SK-N-SH (cell line): Measurements from ENCODE around the gene CCDC69. TPM values are rescaled to one million over a fixed set of nuclear protein-coding genes. Genes with fewer than 3 reads are reported as not detected.

ENCODE experiments used
- CTCF ChIA-PET: fragments of 300-600, 350-600 bp; formaldehyde crosslinking; extraction: SDS; loops from one replicate; lab custom pipeline; 2021; lab: Yijun Ruan, JAX
- POLR2A ChIA-PET: fragments of 350-600 bp; sonication (Branson Sonifier 250); formaldehyde crosslinking; extraction: SDS; loops from one replicate; lab custom pipeline; 2020; ENCODE audit warnings: antibody characterized with exemption, inconsistent platforms; lab: Yijun Ruan, JAX
- DNase-seq: peaks from one replicate; pipeline ENCODE4 v3.0.0; 2012
- H2AFZ ChIP-seq: fragments of 200-600 bp; sonication (generic); 2 replicates; pipeline ENCODE4 v1.8.1; 2016; ENCODE audit warnings: antibody characterized with exemption, mild to moderate bottlenecking, low read depth
- H3F3A ChIP-seq: fragments of 200-600 bp; sonication (generic); replicated peaks from 2 replicates; pipeline ENCODE3; 2016; ENCODE audit warnings: antibody characterized with exemption, mild to moderate bottlenecking; ENCODE audit not compliant: insufficient read depth
- H3K27ac ChIP-seq, 2 experiments: fragments of 200-500 bp in 1 of 2; fragments of 200-600 bp in 1 of 2; sonication (Bioruptor generic) in 1 of 2; sonication (generic), shearing (Covaris generic) in 1 of 2; 2 replicates each; pipeline versions ENCODE4 v1.5.1 to v1.6.1; 2014 to 2016; ENCODE audit warnings: low read depth in 2 of 2, inconsistent platforms in 1 of 2, low read length in 1 of 2, mild to moderate bottlenecking in 1 of 2, mixed read lengths in 1 of 2
- H3K27me3 ChIP-seq: fragments of 200-600 bp; sonication (generic), shearing (Covaris generic); 2 replicates; pipeline ENCODE4 v1.6.1; 2016; ENCODE audit warnings: mixed run types; ENCODE audit not compliant: insufficient read depth
- H3K36me3 ChIP-seq, 2 experiments: fragments of 200-500 bp in 1 of 2; fragments of 200-600 bp in 1 of 2; sonication (Bioruptor generic) in 1 of 2; sonication (generic) in 1 of 2; replicated peaks in 1 of 2; 2 replicates each; pipeline versions ENCODE3 to v1.5.1; 2014 to 2016; ENCODE audit warnings: low read length in 1 of 2, mild to moderate bottlenecking in 1 of 2; ENCODE audit not compliant: insufficient read depth in 2 of 2, control insufficient read depth in 1 of 2
- H3K4me1 ChIP-seq, 2 experiments: fragments of 200-500 bp in 1 of 2; fragments of 200-600 bp in 1 of 2; sonication (Bioruptor generic) in 1 of 2; sonication (generic), shearing (Covaris generic) in 1 of 2; 2 replicates each; pipeline versions ENCODE4 v1.5.1 to v1.6.1; 2014 to 2016; ENCODE audit warnings: low read depth in 1 of 2, low read length in 1 of 2, mixed run types in 1 of 2; ENCODE audit not compliant: insufficient read depth in 2 of 2, control insufficient read depth in 1 of 2
- H3K4me2 ChIP-seq: fragments of 200-600 bp; sonication (generic), shearing (Covaris generic); 2 replicates; pipeline ENCODE4 v1.6.1; 2017; ENCODE audit warnings: mixed run types
- H3K4me3 ChIP-seq, 2 experiments: fragments of 200-500 bp in 1 of 2; fragments of 200-600 bp in 1 of 2; sonication (Bioruptor generic) in 1 of 2; sonication (generic), shearing (Covaris generic) in 1 of 2; 2 replicates each; pipeline versions ENCODE4 v1.5.1 to v1.8.1; 2014 to 2016; ENCODE audit warnings: low read depth in 2 of 2, inconsistent platforms in 1 of 2, low read length in 1 of 2, mild to moderate bottlenecking in 1 of 2, mixed read lengths in 1 of 2, moderate library complexity in 1 of 2
- H3K79me2 ChIP-seq: fragments of 200-600 bp; sonication (generic); 2 replicates; pipeline ENCODE4 v1.8.1; 2017; ENCODE audit warnings: mild to moderate bottlenecking; ENCODE audit not compliant: insufficient read depth
- H3K9ac ChIP-seq: fragments of 200-600 bp; sonication (generic); 2 replicates; pipeline ENCODE4 v1.6.1; 2017; ENCODE audit warnings: mixed run types
- H3K9me2 ChIP-seq: fragments of 200-600 bp; sonication (generic); 2 replicates; pipeline ENCODE4 v1.6.1; 2017; ENCODE audit warnings: mixed run types
- H3K9me3 ChIP-seq: fragments of 200-600 bp; sonication (generic); 2 replicates; pipeline ENCODE4 v1.6.1; 2017; ENCODE audit warnings: mixed run types, mild to moderate bottlenecking, moderate library complexity
- H4K20me1 ChIP-seq: fragments of 200-600 bp; sonication (generic); 2 replicates; pipeline ENCODE4 v1.6.1; 2017; ENCODE audit warnings: mild to moderate bottlenecking, mixed run types; ENCODE audit not compliant: insufficient read depth
- CHD2 ChIP-seq: fragments of 150-350 bp; IDR thresholded peaks from 2 replicates; pipeline ENCODE4 v1.6.1; 2018; ENCODE audit warnings: low read length; ENCODE audit not compliant: partially characterized antibody
- CTCF ChIP-seq: fragments of 200-600 bp; sonication (generic); IDR thresholded peaks from 2 replicates; pipeline ENCODE4 v1.6.1; 2017; ENCODE audit warnings: antibody characterized with exemption, mild to moderate bottlenecking, moderate library complexity
- GATA2 ChIP-seq: sonication (generic); formaldehyde crosslinking; IDR thresholded peaks from 2 replicates; pipeline ENCODE4 v1.5.0; 2020; ENCODE audit warnings: mild to moderate bottlenecking, missing genetic modification reagents
- IRF3 ChIP-seq: fragments of 150-350 bp; IDR thresholded peaks from 2 replicates; pipeline ENCODE4 v1.6.1; 2016; ENCODE audit warnings: mild to moderate bottlenecking, low read depth, low read length
- NFIC ChIP-seq: IDR thresholded peaks from 2 replicates; pipeline ENCODE4 v1.4.0; 2012; ENCODE audit warnings: borderline replicate concordance
- NRF1 ChIP-seq: IDR thresholded peaks from 2 replicates; pipeline ENCODE4 v1.6.1; 2012; ENCODE audit warnings: low read depth, mild to moderate bottlenecking, low read length
- RCOR1 ChIP-seq: fragments of 150-350 bp; IDR thresholded peaks from 2 replicates; pipeline ENCODE4 v1.6.1; 2017; ENCODE audit warnings: antibody characterized with exemption, low read length
- TAF1 ChIP-seq: IDR thresholded peaks from 2 replicates; pipeline ENCODE4 v1.6.1; 2012; ENCODE audit warnings: low read depth, mild to moderate bottlenecking, low read length, moderate library complexity, borderline replicate concordance
- TCF12 ChIP-seq: IDR thresholded peaks from 2 replicates; pipeline ENCODE4 v1.4.0; 2012
- TEAD4 ChIP-seq: IDR thresholded peaks from 2 replicates; pipeline ENCODE4 v1.4.0; 2012; ENCODE audit warnings: mild to moderate bottlenecking, borderline replicate concordance; ENCODE audit not compliant: insufficient read depth
- USF1 ChIP-seq: IDR thresholded peaks from 2 replicates; pipeline ENCODE4 v1.4.0; 2012; ENCODE audit warnings: low read depth, borderline replicate concordance
- WGBS: methylation state at CpG from one replicate; pipeline ENCODE4 v1.1.6; 2017; ENCODE audit warnings: low lambda C conversion rate; 5-methylcytosine and 5-hydroxymethylcytosine counted together
- polyA plus RNA-seq, 3 experiments: library from polyadenylated mRNA; depleted of rRNA; stranded (reverse); fragments of >200 nt; gene quantifications; 2 replicates each; pipeline ENCODE4 v1.2.3, GENCODE V29; 2012

Gene CCDC69
- polyA plus RNA-seq, 1 of the 3 experiments (the other 2 are of a cell fraction): 0.38 TPM

GRCh38 chr5:151142933-151143332 lies 81.0 kb downstream of the CCDC69 start:
- Histone ChIP-seq H4K20me1 (peaks cover 2% of the 10 kb centered on the region; the same call in 1 of the 2 replicates), H3K9me3 (no peaks in the 10 kb centered on the region), H3K27ac (no peak overlapping the region), H3K4me3 (no peak overlapping the region), H3K9me2 (no peaks in the 10 kb centered on the region), H3K4me2 (no peak overlapping the region), H3K36me3 (peaks cover 7 to 32% of the 10 kb centered on the region in 2 experiments), H3F3A (no peaks in the 10 kb centered on the region), H2AFZ (no peak overlapping the region), H3K27me3 (no peaks in the 10 kb centered on the region), H3K79me2 (peaks cover 12% of the 10 kb centered on the region; the same call in 1 of the 2 replicates), H3K4me1 (no peaks in the 10 kb centered on the region), H3K9ac (no peak overlapping the region)
- DNase-seq: no peak
- no peak for TF ChIP-seq IRF3
- no peak for TF ChIP-seq NFIC
- no peak for TF ChIP-seq RCOR1
- no peak for TF ChIP-seq TAF1
- TF ChIP-seq USF1: no peak
- TF ChIP-seq NRF1: no peak
- no peak for TF ChIP-seq CHD2
- no peak for TF ChIP-seq GATA2 (CRISPR knock-in tag)
- no peak for TF ChIP-seq CTCF
- TF ChIP-seq TEAD4: no peak
- ChIA-PET CTCF (interaction anchor here (1.4 to 32.5 kb wide), 6 partner anchors 13 to 91 kb away, joined by 3 to 540 read pairs (median 10); no protein-coding TSS in a partner anchor), POLR2A (no interaction called here)
- 100% methylated on average over 1 of the region's 1 CpG for WGBS

- no peak overlapping the region for H3K4me3 ChIP-seq
- no peaks in the 10 kb centered on the region for H3K9me3 ChIP-seq
- peaks cover 8% of the 10 kb centered on the region; the same call in 1 of the 2 replicates for H3K79me2 ChIP-seq
- H3K9me2 ChIP-seq: no peaks in the 10 kb centered on the region
- no peaks in the 10 kb centered on the region for H3K27me3 ChIP-seq
- H2AFZ ChIP-seq: no peak overlapping the region
- no peak overlapping the region; a peak in 1 of 4 replicates for H3K27ac ChIP-seq
- H3K9ac ChIP-seq: no peak overlapping the region
- H3K4me1 ChIP-seq: no peaks in the 10 kb centered on the region
- ChIA-PET CTCF (interaction anchor here (0.8 to 32.5 kb wide), 7 partner anchors 9 to 140 kb away, joined by 3 to 540 read pairs (median 8); no protein-coding TSS in a partner anchor), POLR2A (interaction anchor here (1.2 kb wide), 1 partner anchor 9 kb away, joined by 3 read pairs; no protein-coding TSS in a partner anchor)
- H3K4me2 ChIP-seq: no peak overlapping the region
- TF ChIP-seq TCF12 (0 out of 2 replicates have a peak, but pooled peaks have one; percentile 5), NFIC (no peak)
- DNase-seq: no peak
- H3K36me3 ChIP-seq: peaks cover 9 to 38% of the 10 kb centered on the region in 2 experiments
- H4K20me1 ChIP-seq: no peaks in the 10 kb centered on the region; the same call in 1 of the 2 replicates
- WGBS: 78% methylated on average over 15 of the region's 15 CpGs
- no peaks in the 10 kb centered on the region for H3F3A ChIP-seq
Measured at GRCh38 chr5:151141535-151141934, 82.4 kb downstream of the CCDC69 start.
